Type B pancreatic cell (in vitro differentiated cells): Measurements from ENCODE around the gene CYP51A1. TPM values are rescaled to one million over a fixed set of nuclear protein-coding genes. Genes with fewer than 3 reads are reported as not detected.

ENCODE experiments used
- DNase-seq: peaks from one replicate; pipeline ENCODE4 v3.0.0; 2021; ENCODE audit warnings: mixed read lengths; ENCODE audit not compliant: unreplicated experiment; ENCODE audit errors: extremely low spot score
- H3K27ac Mint-ChIP-seq: 2 replicates; pipeline ENCODE4 v1.8.0; 2021; ENCODE audit warnings: mild to moderate bottlenecking, mixed read lengths
- H3K27me3 Mint-ChIP-seq: 2 replicates; pipeline ENCODE4 v1.8.0; 2021; ENCODE audit warnings: mixed read lengths
- H3K36me3 Mint-ChIP-seq: 2 replicates; pipeline ENCODE4 v1.8.0; 2021; ENCODE audit warnings: mixed read lengths
- H3K4me1 Mint-ChIP-seq: one replicate; pipeline ENCODE4 v1.8.0; 2021; ENCODE audit warnings: mixed read lengths; ENCODE audit not compliant: unreplicated experiment
- H3K4me3 Mint-ChIP-seq: 2 replicates; pipeline ENCODE4 v1.8.0; 2021; ENCODE audit warnings: mild to moderate bottlenecking, mixed read lengths
- H3K9me3 Mint-ChIP-seq: 2 replicates; pipeline ENCODE4 v1.8.0; 2021; ENCODE audit warnings: mixed read lengths
- total RNA-seq: library from RNA; stranded (reverse); gene quantifications from 2 replicates; pipeline ENCODE4 v1.2.1, GENCODE V29; 2021; ENCODE audit warnings: low replicate concordance
- TF ChIP-seq, protein P1 (sequence below): fragments of 200-600 bp; sonication (generic); conservative IDR thresholded peaks from 2 replicates; pipeline ENCODE4 v1.5.0; 2021; ENCODE audit warnings: antibody characterized with exemption, mild to moderate bottlenecking

The CYP51A1 gene
- total RNA-seq, 1 donor from 2014 or later, result 82.8 TPM

GRCh38 chr7:92141161-92141560 is 6.9 kb upstream of the CYP51A1 start:
- Mint-ChIP-seq H3K27ac (no peak overlapping the region), H3K27me3 (no peaks in the 10 kb centered on the region), H3K4me1 (peaks cover 5% of the 10 kb centered on the region), H3K9me3 (peaks cover 4% of the 10 kb centered on the region), H3K4me3 (no peak overlapping the region), H3K36me3 (no peaks in the 10 kb centered on the region)
- no peak for DNase-seq
- TF ChIP-seq, protein P1, sequence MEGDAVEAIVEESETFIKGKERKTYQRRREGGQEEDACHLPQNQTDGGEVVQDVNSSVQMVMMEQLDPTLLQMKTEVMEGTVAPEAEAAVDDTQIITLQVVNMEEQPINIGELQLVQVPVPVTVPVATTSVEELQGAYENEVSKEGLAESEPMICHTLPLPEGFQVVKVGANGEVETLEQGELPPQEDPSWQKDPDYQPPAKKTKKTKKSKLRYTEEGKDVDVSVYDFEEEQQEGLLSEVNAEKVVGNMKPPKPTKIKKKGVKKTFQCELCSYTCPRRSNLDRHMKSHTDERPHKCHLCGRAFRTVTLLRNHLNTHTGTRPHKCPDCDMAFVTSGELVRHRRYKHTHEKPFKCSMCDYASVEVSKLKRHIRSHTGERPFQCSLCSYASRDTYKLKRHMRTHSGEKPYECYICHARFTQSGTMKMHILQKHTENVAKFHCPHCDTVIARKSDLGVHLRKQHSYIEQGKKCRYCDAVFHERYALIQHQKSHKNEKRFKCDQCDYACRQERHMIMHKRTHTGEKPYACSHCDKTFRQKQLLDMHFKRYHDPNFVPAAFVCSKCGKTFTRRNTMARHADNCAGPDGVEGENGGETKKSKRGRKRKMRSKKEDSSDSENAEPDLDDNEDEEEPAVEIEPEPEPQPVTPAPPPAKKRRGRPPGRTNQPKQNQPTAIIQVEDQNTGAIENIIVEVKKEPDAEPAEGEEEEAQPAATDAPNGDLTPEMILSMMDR, result no peak

- TF ChIP-seq, protein P1, result no peak
- peak overlapping the region; percentile 81 for H3K27ac Mint-ChIP-seq
- no peaks in the 10 kb centered on the region for H3K27me3 Mint-ChIP-seq
- H3K4me1 Mint-ChIP-seq, result peaks cover 21% of the 10 kb centered on the region
- peaks cover 4% of the 10 kb centered on the region for H3K36me3 Mint-ChIP-seq
- DNase-seq, result no peak
- peaks cover 2% of the 10 kb centered on the region for H3K9me3 Mint-ChIP-seq
- peak overlapping the region; percentile 22 for H3K4me3 Mint-ChIP-seq
Observed at GRCh38 chr7:92137557-92137956, 3.3 kb upstream of the CYP51A1 start.

DNA sequence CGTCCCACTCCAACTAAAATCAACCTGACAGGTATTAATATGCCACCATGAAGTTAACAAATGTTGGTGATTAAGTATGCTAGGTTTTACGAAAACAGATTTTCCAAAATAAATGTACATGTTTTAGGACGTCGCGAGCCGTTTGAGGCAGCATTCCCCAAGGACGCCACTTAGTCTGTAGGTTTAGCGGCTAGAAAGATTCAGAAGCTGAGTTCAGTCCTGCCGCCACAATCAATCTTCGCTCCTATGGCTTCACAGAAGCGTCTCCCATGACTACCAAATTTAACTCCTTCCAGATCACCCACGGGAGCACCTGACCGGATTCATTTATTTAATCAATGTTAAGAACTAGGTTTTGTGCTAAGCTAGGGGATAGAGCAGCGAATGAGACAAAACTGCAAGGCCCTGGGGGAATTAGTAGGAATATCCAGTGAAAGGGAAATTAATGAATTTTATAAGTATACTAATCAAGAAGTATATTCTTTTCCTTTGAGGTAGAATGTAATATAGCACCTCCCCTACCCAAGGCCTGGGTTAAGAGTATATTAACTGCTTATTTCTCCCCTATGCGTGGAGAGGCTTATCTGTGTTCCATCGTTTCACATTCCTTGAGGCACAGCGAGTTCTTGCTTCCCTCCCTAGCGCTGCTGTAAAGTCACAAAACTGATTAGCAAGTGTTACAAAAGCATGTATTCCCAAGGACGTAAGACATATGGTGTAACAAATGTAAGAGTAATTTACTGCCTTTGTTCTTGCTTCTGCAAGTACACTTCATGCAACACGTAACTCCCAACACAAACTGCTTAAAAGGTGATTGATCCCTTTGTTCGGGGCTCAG is 994 bp upstream of the CYP51A1 start:
- TF ChIP-seq, protein P1, result peak; percentile 2
- Mint-ChIP-seq H3K4me3 (peak overlapping the region; percentile 99), H3K9me3 (no peaks in the 10 kb centered on the region), H3K36me3 (peaks cover 14% of the 10 kb centered on the region), H3K27me3 (no peaks in the 10 kb centered on the region), H3K4me1 (peaks cover 35% of the 10 kb centered on the region), H3K27ac (peak overlapping the region; percentile 100)
- DNase-seq, result no peak

GRCh38 chr7:92133737-92134270 is 473 bp downstream of the CYP51A1 start:
- Mint-ChIP-seq H3K9me3 (no peaks in the 10 kb centered on the region), H3K4me1 (peaks cover 35% of the 10 kb centered on the region), H3K27me3 (no peaks in the 10 kb centered on the region), H3K27ac (peak overlapping the region; percentile 100), H3K36me3 (peaks cover 14% of the 10 kb centered on the region), H3K4me3 (peak overlapping the region; percentile 99)
- DNase-seq, result peak; percentile 90
- TF ChIP-seq, protein P1, result peak; percentile 96

DNA sequence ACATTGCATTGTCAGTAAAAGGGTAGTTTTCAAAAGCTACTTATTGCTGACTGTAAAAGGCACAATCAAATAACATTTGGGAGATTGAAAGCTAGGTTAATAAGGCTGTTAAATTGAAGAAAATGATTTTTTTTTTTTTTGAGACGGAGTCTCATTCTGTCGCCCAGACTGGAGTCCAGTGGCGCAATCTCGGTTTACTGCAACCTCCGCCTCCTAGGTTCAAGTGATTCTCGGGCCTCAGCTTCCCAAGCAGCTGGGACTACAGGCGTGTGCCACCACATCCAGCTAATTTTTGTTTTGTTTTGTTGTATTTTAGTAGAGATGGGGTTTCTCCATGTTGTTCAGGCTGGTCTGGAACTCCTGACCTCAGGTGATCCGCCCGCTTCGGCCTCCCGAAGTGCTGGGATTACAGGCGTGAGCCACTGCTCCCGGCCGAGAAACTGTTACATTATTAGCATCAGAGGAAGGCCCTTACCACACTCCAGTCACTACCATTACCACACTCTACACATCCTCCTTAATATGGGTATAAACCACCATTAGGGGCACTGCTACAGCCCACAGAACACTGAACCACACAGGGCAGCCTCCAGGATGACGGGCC is 1.0 kb downstream of the CYP51A1 start:
- Mint-ChIP-seq H3K36me3 (peaks cover 14% of the 10 kb centered on the region), H3K9me3 (no peaks in the 10 kb centered on the region), H3K4me1 (peaks cover 35% of the 10 kb centered on the region), H3K27ac (peak overlapping the region; percentile 100), H3K4me3 (peak overlapping the region; percentile 99), H3K27me3 (no peaks in the 10 kb centered on the region)
- TF ChIP-seq, protein P1, result no peak
- DNase-seq, result no peak
